IMR-90 (cell line): ENCODE data around the gene PHF20. TPM values are rescaled to one million over a fixed set of nuclear protein-coding genes. Genes with fewer than 3 reads are reported as not detected.

Experiments used
- ATAC-seq: fragments of 200-7000 bp; cut with Tn5 transposase; 2 replicates; pipeline ENCODE4 v1.9.1; 2020; ENCODE audit warnings: low read depth, mild to moderate bottlenecking, moderate library complexity
- BruUV-seq: library from RNA; stranded (reverse); fragments of 400-500 nt; replicated peaks from 2 replicates; lab custom pipeline; 2021; lab: Mats Ljungman, UMichigan
- CTCF ChIA-PET: fragments of 300-600 bp; formaldehyde crosslinking; extraction: SDS; loops from one replicate; lab custom pipeline; 2021; ENCODE audit warnings: antibody characterized with exemption; lab: Yijun Ruan, JAX
- POLR2A ChIA-PET: fragments of 300-600 bp; sonication (Branson Sonifier 250); formaldehyde crosslinking; loops from one replicate; lab custom pipeline; 2022; ENCODE audit warnings: antibody characterized with exemption; ENCODE audit not compliant: unreplicated experiment; lab: Charles Lee
- DNase-seq: peaks from one replicate; pipeline ENCODE4 v3.0.0; 2013
- H2AFZ ChIP-seq: replicated peaks from 2 replicates; pipeline ENCODE3; 2013; ENCODE audit warnings: low read length, mild to moderate bottlenecking; ENCODE audit not compliant: poor library complexity
- H2AK5ac ChIP-seq: 2 replicates; pipeline ENCODE4 v1.6.1; 2013; ENCODE audit warnings: low read depth, low read length, inconsistent platforms
- H2AK9ac ChIP-seq: replicated peaks from 2 replicates; pipeline ENCODE3; 2013; ENCODE audit warnings: mild to moderate bottlenecking, low read depth, low read length, moderate library complexity; ENCODE audit not compliant: poor library complexity
- H2BK120ac ChIP-seq: 2 replicates; pipeline ENCODE4 v1.6.1; 2013; ENCODE audit warnings: low read depth, low read length, inconsistent platforms
- H2BK15ac ChIP-seq: 3 replicates; pipeline ENCODE4 v1.6.1; 2013; ENCODE audit warnings: low read depth, low read length, inconsistent platforms
- H2BK20ac ChIP-seq: 2 replicates; pipeline ENCODE4 v1.6.1; 2013; ENCODE audit warnings: low read depth, mild to moderate bottlenecking, inconsistent platforms, low read length, moderate library complexity
- H2BK5ac ChIP-seq: 2 replicates; pipeline ENCODE4 v1.6.1; 2013; ENCODE audit warnings: mild to moderate bottlenecking, low read depth, low read length, inconsistent platforms; ENCODE audit not compliant: poor library complexity, severe bottlenecking
- H3K14ac ChIP-seq: replicated peaks from 2 replicates; pipeline ENCODE4 v1.6.1; 2013; ENCODE audit warnings: low read depth, low read length, inconsistent platforms
- H3K18ac ChIP-seq: 2 replicates; pipeline ENCODE4 v1.6.1; 2013; ENCODE audit warnings: low read depth, low read length, control low read depth
- H3K23ac ChIP-seq: 2 replicates; pipeline ENCODE4 v1.6.1; 2013; ENCODE audit warnings: low read depth, low read length, inconsistent platforms
- H3K27ac ChIP-seq: 2 replicates; pipeline ENCODE4 v1.5.1; 2013; ENCODE audit warnings: mild to moderate bottlenecking, control low read depth, low read length; ENCODE audit not compliant: insufficient read depth
- H3K27me3 ChIP-seq: 2 replicates; pipeline ENCODE4 v1.6.1; 2013; ENCODE audit warnings: low read length; ENCODE audit not compliant: control insufficient read depth, insufficient read depth
- H3K36me3 ChIP-seq: 2 replicates; pipeline ENCODE4 v1.6.1; 2013; ENCODE audit warnings: low read length, mixed read lengths; ENCODE audit not compliant: control insufficient read depth, insufficient read depth
- H3K4ac ChIP-seq: 2 replicates; pipeline ENCODE4 v1.6.1; 2013; ENCODE audit warnings: low read depth, low read length, inconsistent platforms
- H3K4me1 ChIP-seq: 2 replicates; pipeline ENCODE4 v1.6.1; 2013; ENCODE audit warnings: low read length, mixed read lengths; ENCODE audit not compliant: control insufficient read depth, insufficient read depth
- H3K4me2 ChIP-seq: 2 replicates; pipeline ENCODE4 v1.6.1; 2013; ENCODE audit warnings: low read depth, mild to moderate bottlenecking, control low read depth, low read length, moderate library complexity
- H3K4me3 ChIP-seq: 2 replicates; pipeline ENCODE4 v1.5.1; 2013; ENCODE audit warnings: low read depth, mild to moderate bottlenecking, control low read depth, low read length, moderate library complexity; ENCODE audit not compliant: insufficient read depth
- H3K56ac ChIP-seq: 2 replicates; pipeline ENCODE4 v1.6.1; 2013; ENCODE audit warnings: low read length, inconsistent platforms; ENCODE audit not compliant: insufficient read depth; ENCODE audit errors: extremely low read depth
- H3K79me1 ChIP-seq, 2 experiments: 2 replicates each; pipeline ENCODE4 v1.6.1; 2013; ENCODE audit warnings: low read length in 2 of 2, inconsistent platforms in 1 of 2, low read depth in 1 of 2
- H3K9ac ChIP-seq: 2 replicates; pipeline ENCODE4 v1.6.1; 2013; ENCODE audit warnings: low read depth, low read length, control low read depth
- H3K9me1 ChIP-seq: 2 replicates; pipeline ENCODE4 v1.6.1; 2013; ENCODE audit warnings: low read length, inconsistent platforms; ENCODE audit not compliant: insufficient read depth
- H3K9me3 ChIP-seq: 2 replicates; pipeline ENCODE4 v1.6.1; 2013; ENCODE audit warnings: low read length; ENCODE audit not compliant: control insufficient read depth, insufficient read depth
- H4K20me1 ChIP-seq: 2 replicates; pipeline ENCODE4 v1.6.1; 2013; ENCODE audit warnings: low read length, inconsistent platforms; ENCODE audit not compliant: insufficient read depth
- H4K5ac ChIP-seq: 2 replicates; pipeline ENCODE4 v1.6.1; 2013; ENCODE audit warnings: mild to moderate bottlenecking, low read depth, low read length, control low read depth
- H4K8ac ChIP-seq, 2 experiments: 2 replicates each; pipeline ENCODE4 v1.6.1; 2013; ENCODE audit warnings: low read depth in 2 of 2, low read length in 2 of 2, control low read depth in 1 of 2, inconsistent platforms in 1 of 2
- H4K91ac ChIP-seq: 2 replicates; pipeline ENCODE4 v1.6.1; 2013; ENCODE audit warnings: low read depth, low read length, inconsistent platforms; ENCODE audit not compliant: insufficient read depth
- BHLHE40 ChIP-seq: fragments of 150-350 bp; IDR thresholded peaks from 2 replicates; pipeline ENCODE4 v1.6.1; 2016; ENCODE audit warnings: mild to moderate bottlenecking, low read depth, low read length
- CEBPB ChIP-seq: IDR thresholded peaks from 2 replicates; pipeline ENCODE4 v1.6.1; 2012; ENCODE audit warnings: low read depth, low read length, improper control_type of control experiment
- CHD1 ChIP-seq: IDR thresholded peaks from 2 replicates; pipeline ENCODE4 v1.6.1; 2012; ENCODE audit warnings: low read depth, low read length, improper control_type of control experiment
- CTCF ChIP-seq: conservative IDR thresholded peaks from 2 replicates; pipeline ENCODE4 v1.5.1; 2012; ENCODE audit warnings: mild to moderate bottlenecking, low read depth, low read length, improper control_type of control experiment
- FOS ChIP-seq: fragments of 150-350 bp; IDR thresholded peaks from 2 replicates; pipeline ENCODE4 v1.6.1; 2016; ENCODE audit warnings: low read depth, low read length
- MAFK ChIP-seq: IDR thresholded peaks from 2 replicates; pipeline ENCODE4 v1.6.1; 2012; ENCODE audit warnings: low read depth, low read length, improper control_type of control experiment
- MAZ ChIP-seq: IDR thresholded peaks from 2 replicates; pipeline ENCODE4 v1.6.1; 2012; ENCODE audit warnings: low read depth, mild to moderate bottlenecking, low read length, improper control_type of control experiment, moderate library complexity, borderline replicate concordance
- MXI1 ChIP-seq: IDR thresholded peaks from 2 replicates; pipeline ENCODE4 v1.6.1; 2012; ENCODE audit warnings: low read depth, mild to moderate bottlenecking, low read length, moderate library complexity, borderline replicate concordance
- NFE2L2 ChIP-seq: fragments of 150-350 bp; IDR thresholded peaks from 2 replicates; pipeline ENCODE4 v1.6.1; 2016; ENCODE audit warnings: low read depth, mild to moderate bottlenecking, low read length
- POLR2A ChIP-seq: IDR thresholded peaks from 2 replicates; pipeline ENCODE4 v1.6.1; 2012; ENCODE audit warnings: mild to moderate bottlenecking, low read depth, low read length
- RAD21 ChIP-seq: IDR thresholded peaks from 2 replicates; pipeline ENCODE4 v1.6.1; 2012; ENCODE audit warnings: low read length, improper control_type of control experiment
- RCOR1 ChIP-seq: IDR thresholded peaks from 2 replicates; pipeline ENCODE4 v1.6.1; 2012; ENCODE audit warnings: mild to moderate bottlenecking, low read length, improper control_type of control experiment; ENCODE audit not compliant: insufficient replicate concordance
- RFX5 ChIP-seq: IDR thresholded peaks from 2 replicates; pipeline ENCODE4 v1.8.0; 2012; ENCODE audit warnings: low read depth, mild to moderate bottlenecking, low read length, moderate library complexity
- SMC3 ChIP-seq: fragments of 150-350 bp; IDR thresholded peaks from 2 replicates; pipeline ENCODE4 v1.6.1; 2016; ENCODE audit warnings: low read depth, mild to moderate bottlenecking, antibody characterized with exemption, low read length, moderate library complexity
- USF2 ChIP-seq: fragments of 150-350 bp; IDR thresholded peaks from 2 replicates; pipeline ENCODE4 v1.6.1; 2017; ENCODE audit warnings: mild to moderate bottlenecking, antibody characterized with exemption, low read length, low read depth
- WGBS, 2 experiments: methylation state at CpG; one replicate each; pipeline versions ENCODE4 v1.1.5 to v1.1.7; 2013; ENCODE audit warnings: missing lambda C conversion rate in 2 of 2; ENCODE audit not compliant: insufficient read length in 1 of 2; ENCODE audit errors: extremely low coverage in 2 of 2; 5-methylcytosine and 5-hydroxymethylcytosine counted together
- dilution Hi-C: fragments of 300-500 bp; cut with HindIII; formaldehyde crosslinking; loops from one replicate; pipeline ENCODE4 v1.14.3; 2018; ENCODE audit warnings: low sequenced_read_pairs; ENCODE audit not compliant: unreplicated experiment
- in situ Hi-C: fragments of 300-500 bp; cut with MboI; formaldehyde crosslinking; loops from 3 replicates; pipeline ENCODE4 v1.14.3; 2019; ENCODE audit warnings: low sequenced_read_pairs, inconsistent platforms, mixed read lengths
- intact Hi-C: fragments of 100-400 bp; cut with micrococcal nuclease; formaldehyde crosslinking; loops from 2 replicates; pipeline ENCODE4 v1.10.0; 2022
- polyA plus RNA-seq, 3 experiments: library from polyadenylated mRNA; depleted of rRNA; stranded (reverse); fragments of >200 nt; gene quantifications; 2 replicates each; pipeline ENCODE4 v1.2.3, GENCODE V29; 2012; ENCODE audit warnings: low replicate concordance in 1 of 3
- total RNA-seq: library from RNA; depleted of rRNA; stranded (reverse); fragments of >200 nt; gene quantifications from 2 replicates; pipeline ENCODE4 v1.2.3, GENCODE V29; 2012
- TF ChIP-seq, protein P1 (sequence below): fragments of 150-350 bp; IDR thresholded peaks from 2 replicates; pipeline ENCODE4 v1.6.1; 2016; ENCODE audit warnings: low read depth, mild to moderate bottlenecking, low read length, moderate library complexity, borderline replicate concordance

The PHF20 gene
- total and polyA plus RNA-seq, 2 of the 4 experiments (the other 2 are of a cell fraction): 22.0 to 22.5 TPM

GRCh38 chr20:35988910-35989463 is 217.2 kb downstream of the PHF20 start:
- H4K91ac ChIP-seq: no peak overlapping the region
- intact Hi-C loops: no loop called here
- no peak overlapping the region for H2AK9ac ChIP-seq
- H2AK5ac ChIP-seq: no peak overlapping the region
- no peak overlapping the region for H3K23ac ChIP-seq
- no CpG with 5 or more reads among the region's 2 CpGs for WGBS, 2 experiments
- no peaks in the 10 kb centered on the region for H3K4me1 ChIP-seq
- BruUV-seq: no TSS peak
- DNase-seq (no peak), ATAC-seq (no peak)
- no peak overlapping the region for H3K9ac ChIP-seq
- H3K14ac ChIP-seq: no peak overlapping the region
- H3K4me2 ChIP-seq: no peak overlapping the region
- H2BK15ac ChIP-seq: no peak overlapping the region
- no peak overlapping the region for H2BK5ac ChIP-seq
- no peak overlapping the region for H2BK20ac ChIP-seq
- no peaks in the 10 kb centered on the region for H4K20me1 ChIP-seq
- H3K18ac ChIP-seq: no peak overlapping the region
- no peak overlapping the region for H4K5ac ChIP-seq
- peaks cover 14% of the 10 kb centered on the region for H3K27me3 ChIP-seq
- no peaks in the 10 kb centered on the region for H3K36me3 ChIP-seq
- H3K9me3 ChIP-seq: no peaks in the 10 kb centered on the region
- POLR2A ChIA-PET: no interaction called here
- dilution Hi-C loops: no loop called here
- H2BK120ac ChIP-seq: no peak overlapping the region
- no peak overlapping the region for H3K4me3 ChIP-seq
- no peak overlapping the region for H3K4ac ChIP-seq
- TF ChIP-seq CHD1: no peak
- TF ChIP-seq RAD21: no peak
- TF ChIP-seq POLR2A: no peak
- TF ChIP-seq MAZ: no peak
- TF ChIP-seq FOS: no peak
- TF ChIP-seq BHLHE40: no peak
- TF ChIP-seq NFE2L2: no peak
- no peak for TF ChIP-seq RFX5
- TF ChIP-seq, protein P1, sequence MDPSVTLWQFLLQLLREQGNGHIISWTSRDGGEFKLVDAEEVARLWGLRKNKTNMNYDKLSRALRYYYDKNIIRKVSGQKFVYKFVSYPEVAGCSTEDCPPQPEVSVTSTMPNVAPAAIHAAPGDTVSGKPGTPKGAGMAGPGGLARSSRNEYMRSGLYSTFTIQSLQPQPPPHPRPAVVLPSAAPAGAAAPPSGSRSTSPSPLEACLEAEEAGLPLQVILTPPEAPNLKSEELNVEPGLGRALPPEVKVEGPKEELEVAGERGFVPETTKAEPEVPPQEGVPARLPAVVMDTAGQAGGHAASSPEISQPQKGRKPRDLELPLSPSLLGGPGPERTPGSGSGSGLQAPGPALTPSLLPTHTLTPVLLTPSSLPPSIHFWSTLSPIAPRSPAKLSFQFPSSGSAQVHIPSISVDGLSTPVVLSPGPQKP: no peak
- TF ChIP-seq MXI1: no peak
- no peak for TF ChIP-seq CTCF
- no peak for TF ChIP-seq RCOR1
- no peak for TF ChIP-seq MAFK
- TF ChIP-seq SMC3: no peak
- TF ChIP-seq CEBPB: no peak
- no peak for TF ChIP-seq USF2
- CTCF ChIA-PET: no interaction called here
- H3K56ac ChIP-seq: no peak overlapping the region
- H4K8ac ChIP-seq: no peak overlapping the region
- in situ Hi-C loops: loop anchor here (25.0 kb wide), 1 partner anchor 448 kb away; no protein-coding TSS in a partner anchor
- H3K79me1 ChIP-seq: no peaks in the 10 kb centered on the region
- H3K27ac ChIP-seq: no peak overlapping the region
- H2AFZ ChIP-seq: no peak overlapping the region
- no peaks in the 10 kb centered on the region for H3K9me1 ChIP-seq
